ENCODE measurements around the gene ZMAT1. TPM values are rescaled to one million over a fixed set of nuclear protein-coding genes. Genes with fewer than 3 reads are reported as not detected.

Gene ZMAT1
- total RNA-seq, 1 experiment from 2014 or later = 2.5 TPM

DNA sequence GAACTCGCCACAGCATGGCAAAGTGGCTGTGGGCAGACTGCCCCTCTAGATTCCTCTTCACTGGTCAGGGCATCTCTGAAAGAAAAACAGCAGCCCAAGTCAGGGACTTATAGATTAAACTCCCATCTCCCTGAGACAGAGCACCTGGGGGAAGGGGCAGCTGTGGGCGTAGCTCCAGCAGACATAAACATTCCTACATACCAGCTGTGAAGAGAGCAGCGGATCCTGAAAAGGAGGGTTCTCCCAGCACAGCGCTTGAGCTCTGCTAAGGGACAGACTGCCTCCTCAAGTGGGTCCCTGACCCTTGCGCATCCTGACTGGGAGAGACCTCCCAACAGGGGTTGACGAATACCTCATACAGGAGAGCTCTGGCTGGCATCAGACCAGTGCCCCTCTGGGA, 18.8 kb upstream of the ZMAT1 start:
- Histone ChIP-seq H2BK5ac (ENCODE audit: insufficient read length, low read length) (no peak overlapping the region), H2BK15ac (ENCODE audit: low read depth, low read length) (no peak overlapping the region), H3T11ph (ENCODE audit: low read length) (no peak overlapping the region), H3K4me2 (ENCODE audit: insufficient read depth, insufficient read length, low read length) (no peak overlapping the region), H2BK120ac (ENCODE audit: low read depth, low read length, poor library complexity, severe bottlenecking) (no peak overlapping the region), H2AK5ac (ENCODE audit: insufficient read length, low read length) (no peak overlapping the region), H3K4me1 (ENCODE audit: insufficient read depth, low read length) (no peaks in the 10 kb centered on the region), H3K23me2 (ENCODE audit: insufficient read length, low read depth, low read length, poor library complexity, severe bottlenecking) (no peaks in the 10 kb centered on the region), H3K14ac (ENCODE audit: insufficient read depth, low read length) (no peak overlapping the region), H4K5ac (ENCODE audit: insufficient read length, low read depth, low read length) (no peak overlapping the region), H3K4ac (ENCODE audit: low read depth, low read length) (no peak overlapping the region), H3K79me2 (ENCODE audit: insufficient read depth, low read length) (no peaks in the 10 kb centered on the region), H4K20me1 (ENCODE audit: control insufficient read depth, insufficient read depth, insufficient read length) (no peaks in the 10 kb centered on the region), H3K23ac (ENCODE audit: insufficient read length, low read depth, low read length) (no peak overlapping the region), H2BK20ac (ENCODE audit: low read depth, low read length, poor library complexity, severe bottlenecking) (no peak overlapping the region), H4K8ac (replicated peaks; ENCODE audit: insufficient read length, low read depth, low read length) (no peak overlapping the region), H2BK12ac (ENCODE audit: insufficient read length, low read depth, low read length) (no peak overlapping the region), H3K9me3 (ENCODE audit: control insufficient read depth, low read depth, low read length) (peaks cover 33% of the 10 kb centered on the region), H3K9ac (ENCODE audit: extremely low read depth, insufficient read length, low read length) (no peak overlapping the region), H3K18ac (ENCODE audit: insufficient read length, low read depth, low read length) (no peak overlapping the region), H3K27me3 (ENCODE audit: insufficient read depth, low read length) (no peaks in the 10 kb centered on the region), H4K91ac (ENCODE audit: insufficient read length, low read depth, low read length) (no peak overlapping the region), H2AFZ (ENCODE audit: low read length) (no peak overlapping the region), H3K27ac (ENCODE audit: insufficient read length, low read depth, low read length) (no peak overlapping the region), H3K79me1 (ENCODE audit: insufficient read depth, low read depth, low read length, poor library complexity, severe bottlenecking) (no peaks in the 10 kb centered on the region), H3K56ac (ENCODE audit: insufficient read length, low read depth, low read length) (no peak overlapping the region)
- Mint-ChIP-seq H3K27me3 (ENCODE audit: low read depth) (peaks cover 22% of the 10 kb centered on the region), H3K9me3 (peaks cover 80 to 83% of the 10 kb centered on the region in 2 experiments), H3K27ac (no peak overlapping the region), H3K4me3 (no peak overlapping the region), H3K4me1 (no peaks in the 10 kb centered on the region), H3K36me3 (ENCODE audit: insufficient read depth in 1 of 3, low read depth in 3 of 3) (peaks cover 5 to 17% (median 15%) of the 10 kb centered on the region in 3 experiments; a peak in 6 of 7 replicates)
- no CpG with 5 or more reads among the region's 6 CpGs for WGBS (ENCODE audit: extremely low coverage, insufficient read length, low lambda C conversion rate)
- peak; percentile 28 for DNase-seq
- TF ChIP-seq, protein P1, sequence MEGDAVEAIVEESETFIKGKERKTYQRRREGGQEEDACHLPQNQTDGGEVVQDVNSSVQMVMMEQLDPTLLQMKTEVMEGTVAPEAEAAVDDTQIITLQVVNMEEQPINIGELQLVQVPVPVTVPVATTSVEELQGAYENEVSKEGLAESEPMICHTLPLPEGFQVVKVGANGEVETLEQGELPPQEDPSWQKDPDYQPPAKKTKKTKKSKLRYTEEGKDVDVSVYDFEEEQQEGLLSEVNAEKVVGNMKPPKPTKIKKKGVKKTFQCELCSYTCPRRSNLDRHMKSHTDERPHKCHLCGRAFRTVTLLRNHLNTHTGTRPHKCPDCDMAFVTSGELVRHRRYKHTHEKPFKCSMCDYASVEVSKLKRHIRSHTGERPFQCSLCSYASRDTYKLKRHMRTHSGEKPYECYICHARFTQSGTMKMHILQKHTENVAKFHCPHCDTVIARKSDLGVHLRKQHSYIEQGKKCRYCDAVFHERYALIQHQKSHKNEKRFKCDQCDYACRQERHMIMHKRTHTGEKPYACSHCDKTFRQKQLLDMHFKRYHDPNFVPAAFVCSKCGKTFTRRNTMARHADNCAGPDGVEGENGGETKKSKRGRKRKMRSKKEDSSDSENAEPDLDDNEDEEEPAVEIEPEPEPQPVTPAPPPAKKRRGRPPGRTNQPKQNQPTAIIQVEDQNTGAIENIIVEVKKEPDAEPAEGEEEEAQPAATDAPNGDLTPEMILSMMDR (conservative IDR thresholded peaks at IDR 0.05) = no peak
